WTC11 (cell line): Measurements from ENCODE around the gene TARBP1.

ENCODE experiments used
- CTCF ChIP-seq: fragments of 200-600 bp; IDR thresholded peaks from 2 replicates; pipeline ENCODE4 v1.8.0; 2022; ENCODE audit warnings: antibody characterized with exemption
- GABPB1 ChIP-seq: sonication (generic); formaldehyde crosslinking; IDR thresholded peaks from 2 replicates; pipeline ENCODE4 v1.8.1; 2023; ENCODE audit warnings: mild to moderate bottlenecking, missing genetic modification reagents
- MAX ChIP-seq: sonication (generic); formaldehyde crosslinking; IDR thresholded peaks from 2 replicates; pipeline ENCODE4 v1.8.0; 2022; ENCODE audit warnings: mild to moderate bottlenecking, missing genetic modification reagents
- NFYB ChIP-seq: sonication (generic); formaldehyde crosslinking; conservative IDR thresholded peaks from 2 replicates; pipeline ENCODE4 v1.8.0; 2022; ENCODE audit warnings: low read depth, missing genetic modification reagents
- TEAD4 ChIP-seq: sonication (generic); formaldehyde crosslinking; IDR thresholded peaks from 2 replicates; pipeline ENCODE4 v1.8.0; 2022; ENCODE audit warnings: mild to moderate bottlenecking, missing genetic modification reagents

GRCh38 chr1:234497589-234497988 lies 18.6 kb upstream of the TARBP1 start:
- no peak for TF ChIP-seq MAX (CRISPR knock-in tag)
- TF ChIP-seq CTCF = no peak
- TF ChIP-seq TEAD4 (CRISPR knock-in tag) = no peak
- no peak for TF ChIP-seq NFYB
- TF ChIP-seq GABPB1 (CRISPR knock-in tag) = no peak
